NCI-H748 (cell line): ENCODE results near the gene TGIF1.
"Not testable (repeated sequence)": the region's sequence is repeated elsewhere in the genome, so short reads cannot be mapped to it uniquely, and the experiment has no call there.

Source experiments
- DNase-seq: peaks from one replicate; lab custom pipeline; 2025; ENCODE audit not compliant: unreplicated experiment; lab: John Stamatoyannopoulos, UW

The TGIF1 gene

GRCh38 chr18:3455090-3455635 is 5.2 kb downstream of the TGIF1 start:
- no peak for DNase-seq

GRCh38 chr18:3455907-3456685 is 6.1 kb downstream of the TGIF1 start:
- peak; percentile 51 for DNase-seq

- peak; percentile 94 for DNase-seq
Measured at GRCh38 chr18:3456686-3457069, 6.7 kb downstream of the TGIF1 start.

GRCh38 chr18:3457261-3457724 is 7.3 kb downstream of the TGIF1 start:
- peak; percentile 51 for DNase-seq

GRCh38 chr18:3458378-3458777 is 8.4 kb downstream of the TGIF1 start:
- DNase-seq = peak; percentile 5

- DNase-seq = no peak
Measured at GRCh38 chr18:3458952-3459853, 9.2 kb downstream of the TGIF1 start.

- DNase-seq = no peak
Measured at GRCh38 chr18:3460823-3461398, 10.9 kb downstream of the TGIF1 start.

GRCh38 chr18:3461704-3462103 is 11.7 kb downstream of the TGIF1 start:
- DNase-seq = no peak

GRCh38 chr18:3463051-3463450 is 13.1 kb downstream of the TGIF1 start:
- DNase-seq = no peak

- DNase-seq = no peak
Measured at GRCh38 chr18:3466045-3466444, 16.1 kb downstream of the TGIF1 start.

- no peak for DNase-seq
Measured at GRCh38 chr18:3466872-3467271, 16.9 kb downstream of the TGIF1 start.

- no peak for DNase-seq
Measured at GRCh38 chr18:3468066-3468705, 18.2 kb downstream of the TGIF1 start.

GRCh38 chr18:3468833-3469232 is 18.9 kb downstream of the TGIF1 start:
- DNase-seq = no peak

- DNase-seq = no peak
Measured at GRCh38 chr18:3471141-3471648, 21.2 kb downstream of the TGIF1 start.

- DNase-seq = not testable (repeated sequence)
Measured at GRCh38 chr18:3472121-3472520, 22.1 kb downstream of the TGIF1 start.

- no peak for DNase-seq
Measured at GRCh38 chr18:3472681-3473544, 22.9 kb downstream of the TGIF1 start.

- no peak for DNase-seq
Measured at GRCh38 chr18:3478262-3478978, 28.4 kb downstream of the TGIF1 start.

GRCh38 chr18:3479978-3480509 is 30.1 kb downstream of the TGIF1 start:
- no peak for DNase-seq
